Endothelial cell (in vitro differentiated cells): ENCODE results near the gene PLEKHA7. TPM values are rescaled to one million over a fixed set of nuclear protein-coding genes. Genes with fewer than 3 reads are reported as not detected.

ENCODE experiments used
- DNase-seq: peaks from one replicate; pipeline ENCODE4 v3.0.0; 2021; ENCODE audit warnings: low spot score
- H3K27ac Mint-ChIP-seq: one replicate; pipeline ENCODE4 v1.8.0; 2021; ENCODE audit warnings: mixed read lengths, inconsistent platforms; ENCODE audit not compliant: unreplicated experiment
- H3K27me3 Mint-ChIP-seq: one replicate; pipeline ENCODE4 v1.8.0; 2021; ENCODE audit warnings: mild to moderate bottlenecking, moderate library complexity, mixed read lengths, inconsistent platforms; ENCODE audit not compliant: unreplicated experiment
- H3K36me3 Mint-ChIP-seq: one replicate; pipeline ENCODE4 v1.8.0; 2021; ENCODE audit warnings: mild to moderate bottlenecking, low read depth, mixed read lengths, inconsistent platforms; ENCODE audit not compliant: unreplicated experiment
- H3K4me1 Mint-ChIP-seq: one replicate; pipeline ENCODE4 v1.8.0; 2021; ENCODE audit warnings: mild to moderate bottlenecking, mixed read lengths, inconsistent platforms; ENCODE audit not compliant: unreplicated experiment
- H3K4me3 Mint-ChIP-seq: one replicate; pipeline ENCODE4 v1.8.0; 2021; ENCODE audit warnings: mild to moderate bottlenecking, mixed read lengths, inconsistent platforms; ENCODE audit not compliant: unreplicated experiment
- H3K9me3 Mint-ChIP-seq: one replicate; pipeline ENCODE4 v1.8.0; 2021; ENCODE audit warnings: mixed read lengths, inconsistent platforms; ENCODE audit not compliant: unreplicated experiment
- CTCF ChIP-seq: fragments of 200-600 bp; sonication (generic); IDR thresholded peaks from one replicate; pipeline ENCODE4 v1.5.0; 2021; ENCODE audit warnings: antibody characterized with exemption; ENCODE audit not compliant: unreplicated experiment
- total RNA-seq: library from RNA; stranded (reverse); fragmentation: NEBNext Ultra II Directional; extraction: Animal tissue kit (Norgen Biotek cat#: 25700); gene quantifications from one replicate; pipeline ENCODE4 v1.2.1, GENCODE V29; 2021; ENCODE audit not compliant: unreplicated experiment

PLEKHA7 gene
- total RNA-seq, 1 donor from 2014 or later = 8.2 TPM

- Mint-ChIP-seq H3K9me3 (no peaks in the 10 kb centered on the region), H3K4me1 (peaks cover 35% of the 10 kb centered on the region), H3K4me3 (no peak overlapping the region), H3K36me3 (peaks cover 4% of the 10 kb centered on the region), H3K27ac (no peak overlapping the region), H3K27me3 (peaks cover 22% of the 10 kb centered on the region)
- DNase-seq = no peak
- TF ChIP-seq CTCF = no peak
These were observed 230.9 kb downstream of the PLEKHA7 start for GRCh38 chr11:16783321-16783801.

- Mint-ChIP-seq H3K4me3 (peak overlapping the region; percentile 13), H3K9me3 (no peaks in the 10 kb centered on the region), H3K27me3 (peaks cover 22% of the 10 kb centered on the region), H3K4me1 (peaks cover 29% of the 10 kb centered on the region), H3K36me3 (peaks cover 4% of the 10 kb centered on the region), H3K27ac (no peak overlapping the region)
- no peak for TF ChIP-seq CTCF
- no peak for DNase-seq
These were observed 232.0 kb downstream of the PLEKHA7 start for GRCh38 chr11:16781936-16782919.

GRCh38 chr11:16780698-16781550 is 233.3 kb downstream of the PLEKHA7 start:
- peaks cover 20% of the 10 kb centered on the region for H3K27me3 Mint-ChIP-seq
- H3K4me3 Mint-ChIP-seq = peak overlapping the region; percentile 51
- no peak overlapping the region for H3K27ac Mint-ChIP-seq
- peaks cover 21% of the 10 kb centered on the region for H3K4me1 Mint-ChIP-seq
- peaks cover 4% of the 10 kb centered on the region for H3K36me3 Mint-ChIP-seq
- no peaks in the 10 kb centered on the region for H3K9me3 Mint-ChIP-seq
- TF ChIP-seq CTCF = no peak
- no peak for DNase-seq

GRCh38 chr11:16780146-16780545 is 234.1 kb downstream of the PLEKHA7 start:
- no peak for TF ChIP-seq CTCF
- peaks cover 14% of the 10 kb centered on the region for H3K4me1 Mint-ChIP-seq
- H3K4me3 Mint-ChIP-seq = peak overlapping the region; percentile 51
- peaks cover 4% of the 10 kb centered on the region for H3K36me3 Mint-ChIP-seq
- peaks cover 20% of the 10 kb centered on the region for H3K27me3 Mint-ChIP-seq
- H3K27ac Mint-ChIP-seq = no peak overlapping the region
- no peaks in the 10 kb centered on the region for H3K9me3 Mint-ChIP-seq
- no peak for DNase-seq
